IMR-90 (cell line): ENCODE data around the gene RPL21. TPM values are rescaled to one million over a fixed set of nuclear protein-coding genes. Genes with fewer than 3 reads are reported as not detected.

Source experiments
- ATAC-seq: fragments of 200-7000 bp; cut with Tn5 transposase; 2 replicates; pipeline ENCODE4 v1.9.1; 2020; ENCODE audit warnings: low read depth, mild to moderate bottlenecking, moderate library complexity
- BruUV-seq: library from RNA; stranded (reverse); fragments of 400-500 nt; replicated peaks from 2 replicates; lab custom pipeline; 2021; lab: Mats Ljungman, UMichigan
- CTCF ChIA-PET: fragments of 300-600 bp; formaldehyde crosslinking; extraction: SDS; loops from one replicate; lab custom pipeline; 2021; ENCODE audit warnings: antibody characterized with exemption; lab: Yijun Ruan, JAX
- POLR2A ChIA-PET: fragments of 300-600 bp; sonication (Branson Sonifier 250); formaldehyde crosslinking; loops from one replicate; lab custom pipeline; 2022; ENCODE audit warnings: antibody characterized with exemption; ENCODE audit not compliant: unreplicated experiment; lab: Charles Lee
- DNase-seq: peaks from one replicate; pipeline ENCODE4 v3.0.0; 2013
- H2AFZ ChIP-seq: replicated peaks from 2 replicates; pipeline ENCODE3; 2013; ENCODE audit warnings: low read length, mild to moderate bottlenecking; ENCODE audit not compliant: poor library complexity
- H2AK5ac ChIP-seq: 2 replicates; pipeline ENCODE4 v1.6.1; 2013; ENCODE audit warnings: low read depth, low read length, inconsistent platforms
- H2AK9ac ChIP-seq: replicated peaks from 2 replicates; pipeline ENCODE3; 2013; ENCODE audit warnings: mild to moderate bottlenecking, low read depth, low read length, moderate library complexity; ENCODE audit not compliant: poor library complexity
- H2BK120ac ChIP-seq: 2 replicates; pipeline ENCODE4 v1.6.1; 2013; ENCODE audit warnings: low read depth, low read length, inconsistent platforms
- H2BK15ac ChIP-seq: 3 replicates; pipeline ENCODE4 v1.6.1; 2013; ENCODE audit warnings: low read depth, low read length, inconsistent platforms
- H2BK20ac ChIP-seq: 2 replicates; pipeline ENCODE4 v1.6.1; 2013; ENCODE audit warnings: low read depth, mild to moderate bottlenecking, inconsistent platforms, low read length, moderate library complexity
- H2BK5ac ChIP-seq: 2 replicates; pipeline ENCODE4 v1.6.1; 2013; ENCODE audit warnings: mild to moderate bottlenecking, low read depth, low read length, inconsistent platforms; ENCODE audit not compliant: poor library complexity, severe bottlenecking
- H3K14ac ChIP-seq: replicated peaks from 2 replicates; pipeline ENCODE4 v1.6.1; 2013; ENCODE audit warnings: low read depth, low read length, inconsistent platforms
- H3K18ac ChIP-seq: 2 replicates; pipeline ENCODE4 v1.6.1; 2013; ENCODE audit warnings: low read depth, low read length, control low read depth
- H3K23ac ChIP-seq: 2 replicates; pipeline ENCODE4 v1.6.1; 2013; ENCODE audit warnings: low read depth, low read length, inconsistent platforms
- H3K27ac ChIP-seq: 2 replicates; pipeline ENCODE4 v1.5.1; 2013; ENCODE audit warnings: mild to moderate bottlenecking, control low read depth, low read length; ENCODE audit not compliant: insufficient read depth
- H3K27me3 ChIP-seq: 2 replicates; pipeline ENCODE4 v1.6.1; 2013; ENCODE audit warnings: low read length; ENCODE audit not compliant: control insufficient read depth, insufficient read depth
- H3K36me3 ChIP-seq: 2 replicates; pipeline ENCODE4 v1.6.1; 2013; ENCODE audit warnings: low read length, mixed read lengths; ENCODE audit not compliant: control insufficient read depth, insufficient read depth
- H3K4ac ChIP-seq: 2 replicates; pipeline ENCODE4 v1.6.1; 2013; ENCODE audit warnings: low read depth, low read length, inconsistent platforms
- H3K4me1 ChIP-seq: 2 replicates; pipeline ENCODE4 v1.6.1; 2013; ENCODE audit warnings: low read length, mixed read lengths; ENCODE audit not compliant: control insufficient read depth, insufficient read depth
- H3K4me2 ChIP-seq: 2 replicates; pipeline ENCODE4 v1.6.1; 2013; ENCODE audit warnings: low read depth, mild to moderate bottlenecking, control low read depth, low read length, moderate library complexity
- H3K4me3 ChIP-seq: 2 replicates; pipeline ENCODE4 v1.5.1; 2013; ENCODE audit warnings: low read depth, mild to moderate bottlenecking, control low read depth, low read length, moderate library complexity; ENCODE audit not compliant: insufficient read depth
- H3K56ac ChIP-seq: 2 replicates; pipeline ENCODE4 v1.6.1; 2013; ENCODE audit warnings: low read length, inconsistent platforms; ENCODE audit not compliant: insufficient read depth; ENCODE audit errors: extremely low read depth
- H3K79me1 ChIP-seq, 2 experiments: 2 replicates each; pipeline ENCODE4 v1.6.1; 2013; ENCODE audit warnings: low read length in 2 of 2, inconsistent platforms in 1 of 2, low read depth in 1 of 2
- H3K9ac ChIP-seq: 2 replicates; pipeline ENCODE4 v1.6.1; 2013; ENCODE audit warnings: low read depth, low read length, control low read depth
- H3K9me1 ChIP-seq: 2 replicates; pipeline ENCODE4 v1.6.1; 2013; ENCODE audit warnings: low read length, inconsistent platforms; ENCODE audit not compliant: insufficient read depth
- H3K9me3 ChIP-seq: 2 replicates; pipeline ENCODE4 v1.6.1; 2013; ENCODE audit warnings: low read length; ENCODE audit not compliant: control insufficient read depth, insufficient read depth
- H4K20me1 ChIP-seq: 2 replicates; pipeline ENCODE4 v1.6.1; 2013; ENCODE audit warnings: low read length, inconsistent platforms; ENCODE audit not compliant: insufficient read depth
- H4K5ac ChIP-seq: 2 replicates; pipeline ENCODE4 v1.6.1; 2013; ENCODE audit warnings: mild to moderate bottlenecking, low read depth, low read length, control low read depth
- H4K8ac ChIP-seq, 2 experiments: 2 replicates each; pipeline ENCODE4 v1.6.1; 2013; ENCODE audit warnings: low read depth in 2 of 2, low read length in 2 of 2, control low read depth in 1 of 2, inconsistent platforms in 1 of 2
- H4K91ac ChIP-seq: 2 replicates; pipeline ENCODE4 v1.6.1; 2013; ENCODE audit warnings: low read depth, low read length, inconsistent platforms; ENCODE audit not compliant: insufficient read depth
- ELK1 ChIP-seq: fragments of 150-350 bp; IDR thresholded peaks from 2 replicates; pipeline ENCODE4 v1.6.1; 2016; ENCODE audit warnings: low read depth, mild to moderate bottlenecking, low read length, moderate library complexity, borderline replicate concordance
- FOS ChIP-seq: fragments of 150-350 bp; IDR thresholded peaks from 2 replicates; pipeline ENCODE4 v1.6.1; 2016; ENCODE audit warnings: low read depth, low read length
- MAZ ChIP-seq: IDR thresholded peaks from 2 replicates; pipeline ENCODE4 v1.6.1; 2012; ENCODE audit warnings: low read depth, mild to moderate bottlenecking, low read length, improper control_type of control experiment, moderate library complexity, borderline replicate concordance
- MXI1 ChIP-seq: IDR thresholded peaks from 2 replicates; pipeline ENCODE4 v1.6.1; 2012; ENCODE audit warnings: low read depth, mild to moderate bottlenecking, low read length, moderate library complexity, borderline replicate concordance
- NFE2L2 ChIP-seq: fragments of 150-350 bp; IDR thresholded peaks from 2 replicates; pipeline ENCODE4 v1.6.1; 2016; ENCODE audit warnings: low read depth, mild to moderate bottlenecking, low read length
- RCOR1 ChIP-seq: IDR thresholded peaks from 2 replicates; pipeline ENCODE4 v1.6.1; 2012; ENCODE audit warnings: mild to moderate bottlenecking, low read length, improper control_type of control experiment; ENCODE audit not compliant: insufficient replicate concordance
- RFX5 ChIP-seq: IDR thresholded peaks from 2 replicates; pipeline ENCODE4 v1.8.0; 2012; ENCODE audit warnings: low read depth, mild to moderate bottlenecking, low read length, moderate library complexity
- SMC3 ChIP-seq: fragments of 150-350 bp; IDR thresholded peaks from 2 replicates; pipeline ENCODE4 v1.6.1; 2016; ENCODE audit warnings: low read depth, mild to moderate bottlenecking, antibody characterized with exemption, low read length, moderate library complexity
- WGBS, 2 experiments: methylation state at CpG; one replicate each; pipeline versions ENCODE4 v1.1.5 to v1.1.7; 2013; ENCODE audit warnings: missing lambda C conversion rate in 2 of 2; ENCODE audit not compliant: insufficient read length in 1 of 2; ENCODE audit errors: extremely low coverage in 2 of 2; 5-methylcytosine and 5-hydroxymethylcytosine counted together
- dilution Hi-C: fragments of 300-500 bp; cut with HindIII; formaldehyde crosslinking; loops from one replicate; pipeline ENCODE4 v1.14.3; 2018; ENCODE audit warnings: low sequenced_read_pairs; ENCODE audit not compliant: unreplicated experiment
- in situ Hi-C: fragments of 300-500 bp; cut with MboI; formaldehyde crosslinking; loops from 3 replicates; pipeline ENCODE4 v1.14.3; 2019; ENCODE audit warnings: low sequenced_read_pairs, inconsistent platforms, mixed read lengths
- intact Hi-C: fragments of 100-400 bp; cut with micrococcal nuclease; formaldehyde crosslinking; loops from 2 replicates; pipeline ENCODE4 v1.10.0; 2022
- polyA plus RNA-seq, 3 experiments: library from polyadenylated mRNA; depleted of rRNA; stranded (reverse); fragments of >200 nt; gene quantifications; 2 replicates each; pipeline ENCODE4 v1.2.3, GENCODE V29; 2012; ENCODE audit warnings: low replicate concordance in 1 of 3
- total RNA-seq: library from RNA; depleted of rRNA; stranded (reverse); fragments of >200 nt; gene quantifications from 2 replicates; pipeline ENCODE4 v1.2.3, GENCODE V29; 2012

Gene RPL21
- total and polyA plus RNA-seq, 2 of the 4 experiments (the other 2 are of a cell fraction), result 912 to 1,160 TPM

GRCh38 chr13:27257233-27257568 lies 5.8 kb downstream of the RPL21 start:
- Histone ChIP-seq H4K8ac (no peak overlapping the region), H3K9ac (no peak overlapping the region), H3K4me3 (no peak overlapping the region), H2BK120ac (no peak overlapping the region), H3K36me3 (peaks cover 37% of the 10 kb centered on the region), H2AK5ac (no peak overlapping the region), H3K79me1 (peaks cover 15 to 64% of the 10 kb centered on the region in 2 experiments), H4K91ac (no peak overlapping the region), H2BK20ac (no peak overlapping the region), H3K9me3 (no peaks in the 10 kb centered on the region), H2BK5ac (no peak overlapping the region), H2BK15ac (no peak overlapping the region), H3K23ac (no peak overlapping the region), H3K27ac (no peak overlapping the region), H4K5ac (no peak overlapping the region), H3K27me3 (no peaks in the 10 kb centered on the region), H2AK9ac (no peak overlapping the region), H3K18ac (no peak overlapping the region), H3K4me2 (no peak overlapping the region), H3K14ac (no peak overlapping the region), H4K20me1 (peaks cover 58% of the 10 kb centered on the region; the same call in 1 of the 2 replicates), H3K4ac (no peak overlapping the region), H3K4me1 (no peaks in the 10 kb centered on the region; the same call in 1 of the 2 replicates), H2AFZ (no peak overlapping the region), H3K56ac (no peak overlapping the region), H3K9me1 (peaks cover 14% of the 10 kb centered on the region; the same call in 1 of the 2 replicates)
- intact Hi-C loops, result no loop called here
- WGBS, 2 experiments, result 100% methylated on average over 1 of the region's 3 CpGs; no CpG with 5 or more reads in 1 of the 2 experiments
- in situ Hi-C loops, result no loop called here
- ChIA-PET CTCF (no interaction called here), POLR2A (interaction anchor here (0.7 kb wide), 1 partner anchor 167 kb away, joined by 5 read pairs; no protein-coding TSS in a partner anchor)
- no TSS peak for BruUV-seq
- dilution Hi-C loops, result no loop called here
- TF ChIP-seq SMC3 (no peak), ELK1 (no peak), FOS (no peak), MAZ (no peak), RFX5 (no peak), NFE2L2 (no peak), RCOR1 (no peak), MXI1 (no peak)
- DNase-seq, result no peak
- no peak for ATAC-seq
